K562 (cell line): ENCODE data around the gene ADK. TPM values are rescaled to one million over a fixed set of nuclear protein-coding genes. Genes with fewer than 3 reads are reported as not detected.

Experiments
- CHD2 ChIP-seq: IDR thresholded peaks from 2 replicates; pipeline ENCODE4 v1.6.1; 2011; ENCODE audit warnings: low read depth, low read length
- EP400 ChIP-seq: fragments of 450-650 bp; IDR thresholded peaks from 2 replicates; pipeline ENCODE4 v1.6.1; 2017; ENCODE audit warnings: antibody characterized with exemption, mild to moderate bottlenecking, moderate library complexity
- JUN ChIP-seq, 2 experiments: sonication (generic) in 1 of 2; formaldehyde crosslinking in 1 of 2; IDR thresholded peaks; 2 replicates each; pipeline versions ENCODE4 v1.6.1 to v1.8.0; 2012 to 2022; ENCODE audit warnings: borderline replicate concordance in 2 of 2, mild to moderate bottlenecking in 2 of 2, improper control_type of control experiment in 1 of 2, low read depth in 1 of 2, low read length in 1 of 2, missing genetic modification reagents in 1 of 2
- KLF13 ChIP-seq: fragments of 450-650 bp; IDR thresholded peaks from 2 replicates; pipeline ENCODE4 v1.6.1; 2016; ENCODE audit warnings: missing genetic modification characterization, low read depth, mild to moderate bottlenecking, missing compliant biosample characterization, moderate library complexity, borderline replicate concordance
- NFRKB ChIP-seq: fragments of 450-650 bp; IDR thresholded peaks from 2 replicates; pipeline ENCODE4 v1.6.1; 2016; ENCODE audit warnings: low read depth
- POLR2AphosphoS2 ChIP-seq: IDR thresholded peaks from 2 replicates; pipeline ENCODE4 v1.6.1; 2012; ENCODE audit warnings: low read length, improper control_type of control experiment
- PTTG1 ChIP-seq: fragments of 450-650 bp; IDR thresholded peaks from 2 replicates; pipeline ENCODE4 v1.6.1; 2016; ENCODE audit warnings: low read depth, mild to moderate bottlenecking, missing genetic modification characterization, missing compliant biosample characterization
- SRSF3 ChIP-seq: fragments of 200-400 bp; formaldehyde crosslinking; IDR thresholded peaks from 2 replicates; pipeline ENCODE4 v1.6.1; 2016; ENCODE audit warnings: mild to moderate bottlenecking, low read length, moderate library complexity; ENCODE audit not compliant: insufficient read depth
- ZNF253 ChIP-seq: fragments of 250-450 bp; sonication (Bioruptor Pico); conservative IDR thresholded peaks from 2 replicates; pipeline ENCODE4 v1.6.1; 2021; ENCODE audit warnings: mild to moderate bottlenecking
- ZNF76 ChIP-seq: fragments of 250-450 bp; sonication (Bioruptor Pico); IDR thresholded peaks from 2 replicates; pipeline ENCODE4 v1.4.0; 2020; ENCODE audit warnings: mild to moderate bottlenecking, moderate library complexity, borderline replicate concordance
- ZNF764 ChIP-seq: fragments of 250-450 bp; sonication (Bioruptor Pico); IDR thresholded peaks from 2 replicates; pipeline ENCODE4 v1.4.0; 2020; ENCODE audit warnings: low read depth, mild to moderate bottlenecking, moderate library complexity
- polyA plus RNA-seq, 8 experiments: library from polyadenylated mRNA; depleted of rRNA in 4 of 8; stranded (reverse) in 5 of 8; unstranded in 3 of 8; fragments of >200 nt; fragmentation: Nextera tagmentation in 2 of 8; fragmentation: Illumina TruSeq in 1 of 8; extraction: Ambion mirVana in 2 of 8; extraction: Trizol in 1 of 8; gene quantifications; 2 replicates each; pipeline versions ENCODE4 v1.2.1 to v1.2.3, GENCODE V29; 2011 to 2014; ENCODE audit warnings: inconsistent platforms in 1 of 8, missing spikeins in 1 of 8
- total RNA-seq, 7 experiments: library from RNA; depleted of rRNA in 6 of 7; stranded (reverse); fragments of >200 nt in 6 of 7; fragmentation: Illumina TruSeq in 2 of 7; extraction: Trizol in 2 of 7; gene quantifications; 2 replicates each; pipeline versions ENCODE4 v1.2.1 to v1.2.3, GENCODE V29; 2011 to 2021; ENCODE audit warnings: low replicate concordance in 1 of 7
- TF ChIP-seq, protein P1 (sequence below): sonication (generic); formaldehyde crosslinking; IDR thresholded peaks from 2 replicates; pipeline ENCODE4 v1.8.0; 2022; ENCODE audit warnings: missing genetic modification reagents, mild to moderate bottlenecking, moderate library complexity, borderline replicate concordance
- TF ChIP-seq, protein P2 (sequence below): IDR thresholded peaks from 2 replicates; pipeline ENCODE4 v1.6.1; 2014; ENCODE audit warnings: antibody characterized with exemption
- TF ChIP-seq, protein P3 (sequence below): sonication (generic); formaldehyde crosslinking; IDR thresholded peaks from 2 replicates; pipeline ENCODE4 v1.4.0; 2020; ENCODE audit warnings: mild to moderate bottlenecking, missing genetic modification reagents
- TF ChIP-seq, protein P4 (sequence below): fragments of 450-650 bp; IDR thresholded peaks from 2 replicates; pipeline ENCODE4 v1.6.1; 2018; ENCODE audit not compliant: partially characterized antibody

The ADK gene
- total and polyA plus RNA-seq, 9 of the 15 experiments (the other 6 are each of a cell fraction or from before 2014, with no cell fraction given), result 54.2 to 97.8 (median 73.6) TPM

DNA sequence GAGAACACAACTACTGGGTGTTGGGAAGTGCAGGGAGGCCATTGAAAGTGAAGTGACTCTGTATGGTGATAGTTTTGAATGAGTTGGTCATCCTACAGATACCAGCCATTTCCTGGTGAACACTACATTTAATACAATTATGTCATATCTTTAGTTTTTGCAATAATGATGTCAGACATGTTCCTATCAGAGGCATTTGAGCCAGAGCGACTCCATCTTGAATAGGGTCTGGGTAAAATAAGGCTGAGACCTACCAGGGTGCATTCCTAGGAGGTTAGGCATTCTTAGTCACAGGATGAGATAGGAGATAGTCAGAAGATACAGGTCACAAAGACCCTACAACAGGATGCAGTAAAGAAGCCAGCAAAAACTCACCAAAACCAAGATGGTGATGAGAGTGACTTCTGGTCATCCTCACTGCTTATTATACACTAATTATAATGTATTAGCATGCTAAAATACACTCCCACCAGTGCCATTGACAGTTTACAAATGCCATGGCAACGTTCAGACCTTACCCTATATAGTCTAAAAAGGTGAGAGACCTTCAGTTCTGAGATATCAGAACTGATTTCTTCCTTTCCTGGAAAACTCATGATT lies 28.2 kb downstream of the ADK start (continued):
- TF ChIP-seq ZNF76 (CRISPR knock-in tag), result peak; percentile 81; the same call in 1 of the 2 replicates
- TF ChIP-seq CHD2, result no peak
- no peak for TF ChIP-seq JUN (IDR thresholded peaks at IDR 0.05; ENCODE audit: borderline replicate concordance, low read depth, low read length)
- TF ChIP-seq JUN (CRISPR knock-in tag; IDR thresholded peaks at IDR 0.05; ENCODE audit: borderline replicate concordance), result no peak
- TF ChIP-seq SRSF3, result no peak
- TF ChIP-seq, protein P1, sequence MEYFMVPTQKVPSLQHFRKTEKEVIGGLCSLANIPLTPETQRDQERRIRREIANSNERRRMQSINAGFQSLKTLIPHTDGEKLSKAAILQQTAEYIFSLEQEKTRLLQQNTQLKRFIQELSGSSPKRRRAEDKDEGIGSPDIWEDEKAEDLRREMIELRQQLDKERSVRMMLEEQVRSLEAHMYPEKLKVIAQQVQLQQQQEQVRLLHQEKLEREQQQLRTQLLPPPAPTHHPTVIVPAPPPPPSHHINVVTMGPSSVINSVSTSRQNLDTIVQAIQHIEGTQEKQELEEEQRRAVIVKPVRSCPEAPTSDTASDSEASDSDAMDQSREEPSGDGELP (CRISPR knock-in tag), result no peak
- TF ChIP-seq, protein P2, sequence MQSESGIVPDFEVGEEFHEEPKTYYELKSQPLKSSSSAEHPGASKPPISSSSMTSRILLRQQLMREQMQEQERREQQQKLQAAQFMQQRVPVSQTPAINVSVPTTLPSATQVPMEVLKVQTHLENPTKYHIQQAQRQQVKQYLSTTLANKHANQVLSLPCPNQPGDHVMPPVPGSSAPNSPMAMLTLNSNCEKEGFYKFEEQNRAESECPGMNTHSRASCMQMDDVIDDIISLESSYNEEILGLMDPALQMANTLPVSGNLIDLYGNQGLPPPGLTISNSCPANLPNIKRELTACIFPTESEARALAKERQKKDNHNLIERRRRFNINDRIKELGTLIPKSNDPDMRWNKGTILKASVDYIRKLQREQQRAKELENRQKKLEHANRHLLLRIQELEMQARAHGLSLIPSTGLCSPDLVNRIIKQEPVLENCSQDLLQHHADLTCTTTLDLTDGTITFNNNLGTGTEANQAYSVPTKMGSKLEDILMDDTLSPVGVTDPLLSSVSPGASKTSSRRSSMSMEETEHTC, result no peak
- TF ChIP-seq, protein P3, sequence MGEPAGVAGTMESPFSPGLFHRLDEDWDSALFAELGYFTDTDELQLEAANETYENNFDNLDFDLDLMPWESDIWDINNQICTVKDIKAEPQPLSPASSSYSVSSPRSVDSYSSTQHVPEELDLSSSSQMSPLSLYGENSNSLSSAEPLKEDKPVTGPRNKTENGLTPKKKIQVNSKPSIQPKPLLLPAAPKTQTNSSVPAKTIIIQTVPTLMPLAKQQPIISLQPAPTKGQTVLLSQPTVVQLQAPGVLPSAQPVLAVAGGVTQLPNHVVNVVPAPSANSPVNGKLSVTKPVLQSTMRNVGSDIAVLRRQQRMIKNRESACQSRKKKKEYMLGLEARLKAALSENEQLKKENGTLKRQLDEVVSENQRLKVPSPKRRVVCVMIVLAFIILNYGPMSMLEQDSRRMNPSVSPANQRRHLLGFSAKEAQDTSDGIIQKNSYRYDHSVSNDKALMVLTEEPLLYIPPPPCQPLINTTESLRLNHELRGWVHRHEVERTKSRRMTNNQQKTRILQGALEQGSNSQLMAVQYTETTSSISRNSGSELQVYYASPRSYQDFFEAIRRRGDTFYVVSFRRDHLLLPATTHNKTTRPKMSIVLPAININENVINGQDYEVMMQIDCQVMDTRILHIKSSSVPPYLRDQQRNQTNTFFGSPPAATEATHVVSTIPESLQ (CRISPR knock-in tag), result no peak
- TF ChIP-seq PTTG1, result peak; percentile 96
- TF ChIP-seq POLR2AphosphoS2, result no peak
- TF ChIP-seq ZNF764 (CRISPR knock-in tag), result no peak
- no peak for TF ChIP-seq ZNF253
- peak; percentile 81; the same call in 1 of the 2 replicates for TF ChIP-seq KLF13 (tag)
- TF ChIP-seq EP400, result no peak
- TF ChIP-seq NFRKB, result no peak
- TF ChIP-seq, protein P4, sequence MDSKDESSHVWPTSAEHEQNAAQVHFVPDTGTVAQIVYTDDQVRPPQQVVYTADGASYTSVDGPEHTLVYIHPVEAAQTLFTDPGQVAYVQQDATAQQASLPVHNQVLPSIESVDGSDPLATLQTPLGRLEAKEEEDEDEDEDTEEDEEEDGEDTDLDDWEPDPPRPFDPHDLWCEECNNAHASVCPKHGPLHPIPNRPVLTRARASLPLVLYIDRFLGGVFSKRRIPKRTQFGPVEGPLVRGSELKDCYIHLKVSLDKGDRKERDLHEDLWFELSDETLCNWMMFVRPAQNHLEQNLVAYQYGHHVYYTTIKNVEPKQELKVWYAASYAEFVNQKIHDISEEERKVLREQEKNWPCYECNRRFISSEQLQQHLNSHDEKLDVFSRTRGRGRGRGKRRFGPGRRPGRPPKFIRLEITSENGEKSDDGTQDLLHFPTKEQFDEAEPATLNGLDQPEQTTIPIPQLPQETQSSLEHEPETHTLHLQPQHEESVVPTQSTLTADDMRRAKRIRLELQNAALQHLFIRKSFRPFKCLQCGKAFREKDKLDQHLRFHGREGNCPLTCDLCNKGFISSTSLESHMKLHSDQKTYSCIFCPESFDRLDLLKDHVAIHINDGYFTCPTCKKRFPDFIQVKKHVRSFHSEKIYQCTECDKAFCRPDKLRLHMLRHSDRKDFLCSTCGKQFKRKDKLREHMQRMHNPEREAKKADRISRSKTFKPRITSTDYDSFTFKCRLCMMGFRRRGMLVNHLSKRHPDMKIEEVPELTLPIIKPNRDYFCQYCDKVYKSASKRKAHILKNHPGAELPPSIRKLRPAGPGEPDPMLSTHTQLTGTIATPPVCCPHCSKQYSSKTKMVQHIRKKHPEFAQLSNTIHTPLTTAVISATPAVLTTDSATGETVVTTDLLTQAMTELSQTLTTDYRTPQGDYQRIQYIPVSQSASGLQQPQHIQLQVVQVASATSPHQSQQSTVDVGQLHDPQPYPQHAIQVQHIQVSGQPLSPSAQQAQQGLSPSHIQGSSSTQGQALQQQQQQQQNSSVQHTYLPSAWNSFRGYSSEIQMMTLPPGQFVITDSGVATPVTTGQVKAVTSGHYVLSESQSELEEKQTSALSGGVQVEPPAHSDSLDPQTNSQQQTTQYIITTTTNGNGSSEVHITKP, result peak; percentile 8
